Measurements from ENCODE around the gene KLHDC9.
A peak's percentile ranks its signal among the peaks of the same experiment; 100 is the strongest.
"Not testable (repeated sequence)": the region's sequence is repeated elsewhere in the genome, so short reads cannot be mapped to it uniquely, and the experiment has no call there.

The KLHDC9 gene

DNA sequence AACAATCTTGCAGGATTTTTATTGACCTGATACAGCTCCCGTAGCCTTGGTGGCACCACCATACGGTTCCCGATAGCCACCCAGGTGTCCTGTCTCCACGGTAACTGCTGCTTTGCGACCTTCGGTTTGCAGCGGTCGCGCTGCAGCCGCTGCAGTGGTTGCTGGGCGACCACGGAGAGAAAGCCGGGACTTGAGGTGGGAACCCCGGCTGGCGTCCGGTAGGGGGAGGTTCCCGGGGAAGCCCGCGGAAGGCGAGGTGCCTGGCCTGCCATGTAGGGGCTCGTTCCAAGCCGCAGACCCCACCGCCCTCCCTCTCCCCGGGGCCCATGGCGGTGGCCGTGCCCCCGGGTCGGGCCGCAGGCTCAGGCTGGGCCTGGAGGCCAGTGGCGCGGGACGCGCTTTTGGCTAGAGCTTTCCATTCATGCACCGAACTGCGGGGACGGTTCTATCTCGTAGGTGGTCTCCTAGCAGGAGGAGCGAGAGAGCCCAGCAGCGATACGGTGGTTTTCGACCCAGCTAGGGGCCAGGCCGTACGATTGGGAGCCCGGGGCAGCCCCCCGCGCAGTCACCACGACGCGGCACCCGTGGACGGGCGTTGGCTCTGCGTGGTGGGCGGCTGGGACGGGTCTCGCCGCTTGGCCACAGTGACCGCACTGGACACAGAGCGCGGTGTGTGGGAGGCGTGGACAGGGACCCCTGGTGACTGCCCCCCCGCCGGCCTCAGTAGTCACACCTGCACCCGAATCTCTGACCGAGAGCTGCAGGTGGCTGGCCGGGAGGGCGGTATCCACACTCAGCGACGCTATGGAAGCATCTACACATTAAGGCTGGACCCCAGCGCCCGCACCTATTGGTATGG, at the start of gene KLHDC9:
KLHDC9 (plus strand) TSS at position 152 of the 859 bp plus-strand sequence; CDS start at position 327, 175 bp downstream.
- peak; percentile 88 for DNase-seq (ENCODE audit: low spot score)

DNA sequence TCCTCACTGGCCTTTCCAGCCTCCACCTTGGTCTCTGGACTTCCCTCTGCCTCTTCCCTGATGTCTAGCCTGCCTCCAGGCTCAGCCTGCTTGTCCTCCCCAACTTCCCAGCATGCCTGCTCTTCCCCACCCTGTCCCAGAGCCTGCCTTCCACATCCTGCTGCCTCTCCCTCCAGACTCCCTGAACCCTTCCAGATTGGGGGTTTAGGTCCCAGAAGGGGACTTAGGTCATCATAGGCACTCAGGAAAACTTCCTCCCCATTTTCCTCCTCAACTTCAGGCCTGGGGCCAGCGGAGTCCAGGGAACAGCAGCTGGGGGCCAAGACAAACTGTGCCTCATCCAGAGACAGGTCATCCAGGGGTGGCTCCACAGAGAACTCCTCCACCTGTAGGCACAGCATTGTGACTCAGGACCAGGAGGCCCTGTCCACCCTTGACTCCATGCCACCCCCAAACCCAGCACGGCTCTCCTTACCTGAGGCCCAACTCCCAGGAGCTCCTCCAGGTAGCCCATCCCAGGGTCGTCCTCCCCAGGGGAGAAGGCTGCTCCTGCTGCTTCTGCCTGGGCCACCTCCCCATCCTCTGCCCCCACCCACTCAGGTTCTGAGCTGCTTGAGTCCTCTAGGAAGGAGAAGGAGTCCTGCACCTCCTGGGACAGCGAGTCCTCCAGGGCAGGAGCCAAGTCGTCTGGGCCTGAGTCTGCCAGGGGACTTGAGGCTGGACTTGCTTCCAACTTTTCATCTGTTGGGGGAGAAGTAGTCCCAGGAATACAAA, 49.0 kb upstream of the KLHDC9 start:
- DNase-seq (ENCODE audit: low spot score): no peak

DNA sequence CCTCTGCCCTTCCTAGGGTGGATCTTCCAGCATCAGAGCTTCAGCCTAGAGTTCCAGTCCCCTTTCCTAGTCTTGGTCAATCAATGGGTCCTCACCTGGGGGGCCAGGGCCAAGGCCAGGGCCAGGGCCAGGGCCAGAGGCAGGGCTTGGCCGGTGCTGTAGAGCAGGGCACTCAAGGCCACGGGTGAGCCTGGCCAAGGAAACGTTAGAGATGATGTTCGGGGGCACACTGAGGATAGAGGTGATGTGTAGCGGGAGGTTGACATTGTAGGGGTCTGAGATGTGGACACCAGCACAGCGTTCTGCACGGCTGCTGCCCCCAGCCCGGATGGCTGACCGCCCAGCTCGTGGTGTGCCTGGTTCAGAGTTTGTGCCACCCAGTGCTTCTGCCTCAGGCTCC, 46.9 kb upstream of the KLHDC9 start:
- DNase-seq (ENCODE audit: low spot score): no peak

- no peak for DNase-seq (ENCODE audit: low spot score)
Observed at GRCh38 chr1:161052899-161053298, 45.3 kb upstream of the KLHDC9 start.

DNA sequence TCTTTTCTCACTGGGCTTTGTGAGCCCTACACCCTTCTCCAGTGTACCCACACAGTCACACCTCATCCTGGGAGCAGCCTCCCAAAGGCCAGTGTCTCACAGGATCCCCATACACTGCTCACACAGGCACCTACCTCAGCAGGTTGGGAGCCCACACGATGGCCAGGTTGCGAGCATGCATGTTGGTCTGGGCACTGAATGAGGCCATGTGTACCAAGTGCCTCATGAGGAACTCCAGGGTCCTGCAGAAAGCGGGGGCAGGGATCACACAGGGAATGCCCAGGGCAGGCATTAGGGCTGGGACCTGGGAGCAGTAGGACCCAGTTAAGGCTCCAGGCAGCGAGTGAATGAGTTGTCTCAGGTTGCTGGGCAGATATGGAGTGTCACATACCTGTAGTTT, 43.9 kb upstream of the KLHDC9 start:
- no peak for DNase-seq (ENCODE audit: low spot score)

GRCh38 chr1:161054805-161055204, 43.4 kb upstream of the KLHDC9 start:
- DNase-seq (ENCODE audit: low spot score): no peak

- no peak for DNase-seq (ENCODE audit: low spot score)
Observed at GRCh38 chr1:161059293-161059692, 38.9 kb upstream of the KLHDC9 start.

- no peak for DNase-seq (ENCODE audit: low spot score)
Observed at GRCh38 chr1:161061419-161061818, 36.7 kb upstream of the KLHDC9 start.

DNA sequence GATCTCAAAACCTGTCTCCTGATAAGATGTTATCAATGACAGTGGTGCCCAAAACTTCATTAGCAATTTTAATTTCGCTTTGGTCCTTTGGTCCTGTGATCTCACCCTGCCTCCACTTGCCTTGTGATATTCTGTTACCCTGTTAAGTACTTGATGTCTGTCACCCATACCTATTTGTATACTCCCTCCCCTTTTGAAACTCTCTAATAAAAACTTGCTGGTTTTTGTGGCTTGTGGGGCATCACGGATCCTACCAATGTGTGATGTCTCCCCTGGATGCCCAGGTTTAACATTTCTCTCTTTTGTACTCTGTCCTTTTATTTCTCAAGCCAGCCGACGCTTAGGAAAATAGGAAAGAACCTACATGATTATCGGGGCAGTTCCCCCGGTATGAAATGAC, 34.2 kb upstream of the KLHDC9 start:
- DNase-seq (ENCODE audit: low spot score): not testable (repeated sequence)

- not testable (repeated sequence) for DNase-seq (ENCODE audit: low spot score)
Observed at GRCh38 chr1:161065681-161066080, 32.5 kb upstream of the KLHDC9 start.

DNA sequence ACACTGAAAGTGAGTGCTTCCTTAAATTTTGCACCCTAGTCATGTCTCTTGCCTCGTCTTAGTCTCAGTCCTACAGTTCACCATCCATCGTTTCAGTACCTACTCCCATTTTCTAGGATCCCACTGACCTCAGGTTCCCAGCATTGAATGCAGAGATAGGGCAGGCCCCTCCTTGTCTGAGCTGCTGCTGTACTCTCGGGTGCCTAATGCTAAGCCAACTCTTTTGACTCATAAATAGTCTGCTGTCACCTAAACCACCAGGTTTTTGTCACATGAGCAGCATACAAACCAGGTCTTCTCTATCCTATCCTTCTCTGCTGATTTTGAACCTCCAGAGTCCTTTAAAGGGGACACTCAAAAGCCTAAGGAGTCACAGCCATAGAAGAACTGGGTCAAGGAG, 31.5 kb upstream of the KLHDC9 start:
- no peak for DNase-seq (ENCODE audit: low spot score)

- DNase-seq (ENCODE audit: low spot score): no peak
Observed at GRCh38 chr1:161068306-161069234, 29.6 kb upstream of the KLHDC9 start.

DNA sequence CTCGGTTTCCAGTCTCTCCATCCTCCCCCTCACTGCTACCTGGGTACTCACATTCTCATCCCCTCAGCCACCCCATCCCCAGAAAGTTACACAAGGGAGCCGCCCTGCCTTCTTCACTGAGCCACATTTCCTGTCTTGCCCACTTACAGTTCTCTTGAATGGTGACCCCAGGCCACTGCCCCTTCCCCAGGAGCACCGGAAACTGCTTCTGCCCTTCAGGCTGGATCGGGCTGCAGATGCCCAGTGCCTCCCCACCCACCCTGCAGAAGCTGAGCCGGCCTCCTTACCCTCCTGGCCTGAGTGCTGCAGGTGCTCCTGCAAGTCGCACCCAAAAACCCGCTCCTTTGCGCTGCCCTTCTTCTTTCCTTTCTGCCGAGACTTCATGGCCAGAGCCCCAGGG, 28.9 kb upstream of the KLHDC9 start:
- DNase-seq (ENCODE audit: low spot score): no peak

DNA sequence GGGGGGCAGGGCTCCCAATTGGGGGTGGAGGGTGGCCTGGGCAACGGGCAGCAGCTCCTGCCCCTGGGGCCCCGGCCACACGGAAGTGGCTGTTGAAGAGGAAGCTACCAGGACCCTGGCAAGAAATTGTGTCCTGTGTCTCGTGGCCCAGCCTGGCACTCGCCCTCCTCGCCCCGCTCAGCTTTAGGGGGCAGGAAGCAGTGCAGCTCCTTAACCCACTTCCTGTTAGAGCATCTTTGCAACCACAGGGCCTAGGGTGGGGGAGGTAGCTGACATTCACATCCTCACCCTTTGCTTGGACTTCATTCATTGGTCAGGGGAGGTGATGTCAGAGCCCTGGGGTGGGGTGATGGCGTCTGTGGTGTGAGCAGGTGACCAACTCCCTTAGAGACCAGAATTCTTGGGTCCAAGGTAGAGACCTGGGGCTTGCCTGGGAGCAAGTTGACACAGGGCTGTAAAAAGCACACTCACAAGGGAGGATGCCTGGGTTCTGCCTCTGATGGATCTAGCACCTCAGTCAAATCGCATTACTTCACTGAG, 28.4 kb upstream of the KLHDC9 start, which contains the start of gene ARHGAP30:
ARHGAP30 (minus strand) TSS at position 161 of the 540 bp plus-strand sequence. CDS start 267 bp downstream, outside the sequence.
- DNase-seq (ENCODE audit: low spot score): no peak

DNA sequence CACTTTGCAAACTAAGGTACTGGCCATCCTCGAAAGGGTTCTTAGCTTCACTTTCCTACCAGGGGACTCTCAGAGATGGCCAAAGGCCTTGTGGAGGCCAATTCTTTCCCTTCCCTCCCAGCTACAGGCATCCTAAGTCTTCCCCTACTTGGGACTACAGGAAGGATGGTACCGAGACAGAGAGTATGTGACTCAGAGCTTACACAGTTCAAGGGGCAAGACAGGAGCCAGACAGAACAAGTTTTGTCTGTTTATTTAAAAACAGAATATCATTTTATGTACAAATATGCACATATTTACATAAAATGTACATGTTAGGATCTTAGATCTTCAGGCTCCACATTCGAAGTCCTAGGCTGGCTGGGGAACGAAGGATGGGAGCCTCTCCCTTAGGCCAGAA, 27.4 kb upstream of the KLHDC9 start:
- no peak for DNase-seq (ENCODE audit: low spot score)

GRCh38 chr1:161071886-161072371, 26.2 kb upstream of the KLHDC9 start:
- peak; percentile 74 for DNase-seq (ENCODE audit: low spot score)

DNA sequence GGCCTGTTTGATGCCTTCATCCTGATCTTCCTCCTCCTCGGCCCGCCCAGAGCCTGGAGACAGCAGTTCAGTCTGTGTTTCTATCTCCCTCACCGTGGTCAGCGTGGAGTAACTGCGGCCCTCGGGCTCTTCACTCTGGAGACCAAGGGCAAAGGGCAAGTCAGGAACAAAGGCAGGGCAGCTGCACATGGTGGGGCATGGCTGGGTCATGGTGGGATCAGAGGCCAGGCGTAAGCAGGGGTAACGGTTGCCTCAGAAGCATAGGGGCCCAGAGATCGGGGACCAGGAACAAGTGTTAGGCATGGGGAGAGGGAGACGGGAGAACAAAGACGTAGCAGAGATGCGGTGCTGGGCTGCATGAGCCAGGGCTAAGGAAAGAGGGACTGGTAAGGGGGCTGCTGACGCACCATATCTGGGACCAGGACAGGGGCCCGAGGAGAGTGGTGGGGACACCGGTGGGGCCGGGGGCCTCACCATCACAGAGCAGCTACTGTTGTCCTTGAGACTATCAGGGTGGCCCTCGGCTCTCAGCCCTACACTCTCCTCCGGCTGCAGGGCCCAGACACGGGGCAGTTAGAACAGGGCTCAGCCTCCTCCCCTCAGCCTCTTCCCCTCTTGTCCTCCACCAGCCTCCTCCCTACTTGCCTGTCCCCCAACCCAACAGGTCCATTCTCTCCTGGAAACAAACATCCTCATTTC, 25.3 kb upstream of the KLHDC9 start:
- DNase-seq (ENCODE audit: low spot score): no peak

- DNase-seq (ENCODE audit: low spot score): no peak
Observed at GRCh38 chr1:161073474-161074121, 24.6 kb upstream of the KLHDC9 start.

DNA sequence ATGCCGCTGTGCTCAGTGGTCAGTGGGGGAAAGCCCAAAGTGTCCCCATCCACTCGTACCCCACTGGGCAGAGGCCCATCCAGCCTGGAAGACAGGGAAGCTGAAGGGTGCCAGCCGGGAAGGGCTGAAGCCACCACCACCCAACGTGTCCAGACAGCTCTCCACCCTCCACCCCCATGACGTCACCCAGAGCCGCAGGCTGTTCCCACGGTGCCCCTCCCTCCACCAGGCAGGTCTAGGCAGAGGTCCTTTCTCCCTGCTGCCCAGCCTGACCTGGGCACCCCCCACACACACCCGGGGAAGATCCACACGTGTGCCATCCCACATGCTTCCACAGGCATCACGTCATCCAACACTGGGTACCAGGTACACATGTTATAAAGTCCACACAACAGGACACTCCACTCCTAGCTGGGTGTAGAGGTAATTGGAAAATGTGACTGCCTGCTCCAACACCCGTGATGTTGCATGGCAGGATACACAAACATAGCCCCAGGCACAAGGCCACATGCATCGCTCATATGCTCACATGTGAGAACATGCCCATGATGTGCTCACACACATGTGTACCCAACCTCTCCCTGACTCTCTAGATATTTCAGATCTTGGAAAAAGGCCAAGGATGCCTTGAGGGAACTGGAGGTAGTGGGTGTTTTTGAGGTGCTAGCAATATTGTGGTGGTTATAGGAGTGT, 23.3 kb upstream of the KLHDC9 start:
- no peak for DNase-seq (ENCODE audit: low spot score)

- DNase-seq (ENCODE audit: low spot score): no peak
Observed at GRCh38 chr1:161076410-161076809, 21.8 kb upstream of the KLHDC9 start.
